Midbrain (tissue), 1 donor: ENCODE data around the gene HIP1.
A peak's percentile ranks its signal among the peaks of the same experiment; 100 is the strongest.
"Not testable (repeated sequence)": the region's sequence is repeated elsewhere in the genome, so short reads cannot be mapped to it uniquely, and the experiment has no call there.

Experiments used
- DNase-seq: peaks from one replicate; lab custom pipeline; 2025; lab: John Stamatoyannopoulos, UW

The HIP1 gene

DNA sequence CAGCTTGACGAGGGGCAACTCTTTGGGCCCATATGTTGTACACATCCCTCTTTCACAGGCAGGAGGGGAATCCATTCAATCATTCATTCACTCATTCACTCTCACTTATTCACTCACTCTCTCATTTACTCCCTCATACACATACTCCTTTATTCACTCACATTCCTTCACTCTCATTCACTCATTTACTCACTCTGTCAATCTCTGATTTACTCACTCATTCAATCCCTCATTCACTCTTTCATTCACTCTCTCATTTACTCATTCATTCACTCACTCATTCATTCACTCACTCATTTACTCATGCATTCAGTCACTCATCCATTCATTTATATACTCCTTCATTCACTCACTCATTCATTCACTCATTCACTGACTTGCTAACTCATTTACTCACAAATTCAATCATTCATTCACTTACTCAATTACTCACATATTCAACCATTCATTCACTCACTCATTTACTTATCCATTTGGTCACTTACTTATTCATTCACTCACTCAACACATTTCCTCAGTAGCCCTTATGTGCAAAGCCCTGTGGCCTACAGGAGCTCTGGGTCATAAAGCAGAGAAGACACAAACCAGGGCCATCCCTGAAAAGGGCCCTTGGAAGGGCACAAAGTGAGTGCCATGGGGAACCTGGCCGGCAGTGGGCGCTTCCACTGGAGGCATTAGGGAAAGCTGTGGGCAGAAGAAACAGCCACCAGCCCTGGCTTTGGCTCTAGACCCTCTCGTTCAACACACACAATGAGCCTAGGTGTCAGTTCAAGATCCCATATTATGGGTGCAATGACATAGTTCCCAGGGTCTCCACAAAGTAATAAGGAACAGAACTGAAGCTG lies 26.0 kb downstream of the HIP1 start:
- no peak for DNase-seq

DNA sequence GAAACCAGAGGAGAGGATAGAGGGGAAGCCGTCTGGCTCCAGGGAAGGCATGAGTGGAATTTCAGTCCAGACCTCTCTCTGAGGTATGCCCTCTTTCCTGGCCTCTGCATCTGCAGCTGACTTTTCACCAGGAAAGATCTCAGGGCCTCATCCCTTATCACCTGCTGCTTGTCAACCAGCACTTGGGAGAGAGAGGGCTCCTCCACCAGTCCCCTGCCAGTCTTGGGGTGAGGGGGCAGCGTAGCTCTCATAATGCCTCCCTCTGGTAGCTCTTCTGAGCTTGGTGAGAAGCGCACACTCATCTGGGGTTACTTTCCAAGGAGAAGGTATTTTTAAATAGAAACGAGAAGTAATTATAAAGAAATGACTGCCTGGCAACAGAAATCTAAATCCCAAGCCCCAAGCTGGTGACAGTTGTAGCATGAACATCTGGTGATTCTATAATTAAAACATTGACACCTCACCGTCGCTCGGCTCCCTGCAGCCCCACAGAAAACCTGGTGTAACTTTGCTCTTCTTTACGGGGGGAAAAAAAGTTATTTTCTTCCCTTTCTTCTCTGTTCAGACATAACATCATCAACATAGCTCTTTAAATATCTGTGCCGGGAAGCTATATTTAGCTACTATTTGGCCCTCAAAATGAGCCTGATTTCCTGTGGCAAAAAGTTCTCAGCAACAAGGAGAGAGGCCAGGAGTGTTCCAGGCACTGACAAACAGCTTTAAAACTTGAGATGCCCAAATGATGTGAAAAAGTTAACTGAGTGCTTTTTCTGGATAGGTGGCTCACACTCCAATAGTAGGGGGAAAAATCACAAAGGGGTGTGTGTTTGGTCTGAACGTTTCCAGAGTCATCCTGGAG lies 26.9 kb downstream of the HIP1 start:
- DNase-seq, result no peak

DNA sequence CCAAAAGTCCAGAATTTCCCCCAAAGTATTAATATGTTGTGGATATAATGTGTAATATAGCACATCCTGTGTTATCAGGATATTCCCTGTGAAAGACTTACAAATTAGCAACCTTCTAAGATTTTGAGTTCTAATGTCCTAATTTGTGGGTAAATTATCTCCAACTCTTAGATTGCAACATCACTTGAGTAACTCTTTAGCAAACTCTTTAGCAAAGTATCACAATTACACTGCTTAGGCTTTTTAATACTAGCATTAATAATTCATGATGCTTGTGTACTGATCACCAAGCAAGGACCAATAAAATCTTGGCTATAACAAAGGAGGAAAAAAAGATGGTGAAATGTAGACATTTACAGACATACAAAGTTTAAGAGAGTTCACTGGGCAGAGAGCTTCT lies 27.7 kb downstream of the HIP1 start:
- DNase-seq, result no peak

DNA sequence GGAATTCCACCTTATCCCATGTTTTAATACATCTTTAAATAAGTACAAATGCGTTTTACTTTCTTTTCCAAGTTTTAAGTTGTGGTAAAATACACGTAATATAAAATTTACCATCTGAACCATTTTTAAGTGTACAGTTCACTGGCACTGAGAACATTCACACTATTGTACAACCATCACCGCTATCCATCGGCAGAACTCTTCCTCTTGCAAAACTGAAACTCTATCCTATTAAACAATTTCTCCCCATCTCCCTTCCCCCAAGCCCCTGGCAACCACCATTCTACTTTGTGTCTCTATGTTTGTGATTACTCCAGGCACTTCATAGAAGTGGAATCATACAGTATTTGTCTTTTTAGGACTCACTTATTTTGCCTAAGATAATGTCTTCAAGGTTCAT lies 33.8 kb downstream of the HIP1 start:
- DNase-seq, result no peak

DNA sequence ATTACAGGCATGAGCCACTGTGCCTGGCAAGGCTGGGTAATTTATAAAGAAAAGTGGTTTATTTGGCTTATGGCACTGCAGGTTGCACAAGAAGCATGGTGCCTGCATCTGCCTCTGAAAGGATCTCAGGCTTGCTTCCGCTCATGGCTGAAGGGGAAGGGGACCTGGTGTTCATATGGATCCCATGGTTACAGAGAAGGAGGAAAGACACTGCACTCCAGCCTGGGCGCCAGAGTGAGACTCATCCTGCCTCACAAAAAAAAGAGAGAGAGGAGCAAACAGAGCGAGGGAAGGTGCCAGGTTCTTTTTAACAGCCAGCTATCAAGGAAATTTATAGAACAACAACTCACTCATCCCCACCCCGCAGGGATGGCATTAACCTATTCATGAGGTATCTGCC lies 36.2 kb downstream of the HIP1 start:
- no peak for DNase-seq

DNA sequence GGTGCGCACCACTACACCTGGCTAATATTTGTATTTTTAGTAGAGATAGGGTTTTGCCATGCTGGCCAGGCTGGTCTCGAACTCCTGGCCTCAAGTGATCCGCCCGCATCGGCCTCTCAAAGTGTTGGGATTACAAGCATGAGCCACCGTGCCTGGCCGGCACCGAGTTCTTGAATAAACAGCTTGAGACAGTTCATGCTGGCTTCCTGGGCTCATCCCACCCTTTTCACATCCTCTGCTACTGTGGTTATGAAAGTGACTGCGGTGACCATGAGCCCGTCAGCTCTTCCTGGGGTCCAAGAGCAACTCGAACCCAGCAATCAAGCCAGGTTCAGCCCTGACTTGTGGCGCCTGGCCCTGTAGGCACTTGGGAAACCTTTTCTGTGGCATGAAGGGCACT lies 38.7 kb downstream of the HIP1 start:
- DNase-seq, result no peak

DNA sequence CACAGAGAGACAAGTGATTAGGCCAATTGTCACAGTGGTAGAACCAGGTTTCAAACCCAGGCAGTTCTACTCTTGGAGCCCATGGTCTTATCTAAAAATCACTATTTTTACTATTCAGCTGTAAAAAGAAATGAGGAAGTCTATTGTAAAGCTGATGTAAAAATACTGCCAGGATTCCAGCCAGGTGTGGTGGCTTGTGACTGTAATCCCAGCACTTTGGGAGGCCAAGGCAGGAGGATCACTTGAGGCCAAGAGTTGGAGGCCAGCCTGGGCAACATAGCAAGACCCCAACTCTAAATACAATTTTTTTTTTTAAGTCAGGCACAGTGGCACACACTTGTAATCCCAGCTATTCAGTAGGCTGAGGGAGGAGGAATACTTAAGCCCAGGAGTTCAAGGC lies 40.4 kb downstream of the HIP1 start:
- no peak for DNase-seq

DNA sequence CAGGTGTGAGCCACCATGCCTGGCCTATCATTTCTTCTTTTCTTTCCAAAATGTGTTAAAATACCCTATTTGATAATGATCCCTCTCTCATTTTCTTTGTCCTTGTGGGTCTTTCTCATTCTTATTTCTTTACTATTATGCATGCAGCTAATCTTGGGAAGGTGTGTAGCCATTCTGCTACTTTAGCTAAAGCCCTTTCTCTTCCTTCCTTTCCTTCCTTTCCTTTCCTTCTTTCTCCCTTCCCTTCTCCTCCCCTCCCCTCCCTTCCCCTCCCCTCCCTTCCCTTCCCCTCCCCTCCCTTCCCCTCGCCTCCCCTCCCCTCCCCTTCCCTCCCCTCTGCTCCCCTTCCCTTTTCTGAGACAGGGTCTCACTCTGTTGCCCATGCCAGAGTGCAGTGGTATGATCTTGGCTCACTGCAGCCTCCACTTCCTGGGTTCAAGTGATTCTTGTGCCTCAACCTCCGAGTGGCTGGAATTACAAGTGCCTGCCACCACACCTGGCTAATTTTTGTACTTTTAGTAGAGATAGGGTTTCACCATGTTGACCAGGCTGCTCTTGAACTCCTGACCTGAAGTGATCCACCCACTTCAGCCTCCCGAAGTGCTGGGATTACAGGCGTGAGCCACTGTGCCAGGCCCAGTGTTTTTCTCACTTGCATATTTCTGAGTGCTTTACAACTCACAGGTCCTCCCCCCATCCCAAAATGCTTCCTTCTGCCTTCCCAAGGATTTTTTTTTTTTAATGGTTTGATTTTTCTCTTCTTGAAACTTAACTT lies 42.3 kb downstream of the HIP1 start:
- DNase-seq, result no peak

DNA sequence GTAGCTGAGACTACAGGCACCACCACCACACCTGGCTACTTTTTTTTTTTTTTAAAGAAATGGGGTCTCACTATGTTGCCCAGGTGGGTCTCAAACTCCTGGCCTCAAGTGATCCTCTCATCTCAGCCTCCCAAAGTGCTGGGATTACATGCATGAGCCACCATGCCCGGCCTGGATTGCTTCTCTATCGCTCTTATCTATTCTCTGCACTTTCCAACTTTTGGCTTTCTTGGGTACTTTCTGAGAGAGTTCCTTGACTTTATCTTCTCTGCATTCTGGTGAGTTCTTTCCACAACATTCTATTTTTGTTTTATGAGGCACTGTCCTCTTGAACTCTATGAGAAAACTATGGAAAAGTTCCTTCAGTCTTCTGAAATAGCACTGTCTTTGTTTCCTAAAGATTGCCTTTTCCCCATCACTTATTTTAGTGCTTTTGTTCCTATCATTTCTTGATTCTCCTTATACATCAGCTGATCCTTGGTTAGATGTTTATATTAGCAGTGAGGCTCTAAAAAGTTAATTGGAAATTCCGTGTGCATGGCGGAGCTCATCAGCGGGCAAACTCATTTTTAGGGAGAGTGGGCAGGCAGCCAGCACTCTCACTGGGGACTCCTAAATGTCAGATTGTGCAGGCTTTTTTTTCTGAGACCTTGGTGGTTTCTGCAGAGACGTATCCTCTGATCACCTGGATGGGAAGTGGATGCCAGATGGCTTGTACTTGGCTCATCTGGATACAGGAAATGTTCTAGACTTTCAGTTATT lies 43.9 kb downstream of the HIP1 start:
- DNase-seq, result no peak

DNA sequence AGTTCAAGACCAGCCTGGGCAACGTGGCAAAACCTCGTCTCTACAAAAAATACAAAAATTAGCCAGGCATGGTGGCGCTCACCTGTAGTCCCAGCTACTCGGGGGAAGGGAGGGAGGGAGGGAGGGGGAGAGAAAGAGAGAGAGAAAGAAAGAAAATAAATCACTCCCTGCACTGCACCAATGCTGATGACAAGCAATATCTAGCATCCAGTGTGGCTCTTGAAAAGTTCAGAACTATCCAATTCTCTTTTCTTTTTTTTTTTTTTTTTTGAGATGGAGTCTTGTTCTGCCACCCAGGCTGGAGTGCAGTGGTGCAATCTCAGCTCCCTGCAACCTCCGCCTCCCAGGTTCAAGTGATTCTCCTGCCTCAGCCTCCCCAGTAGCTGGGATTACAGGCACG lies 45.1 kb downstream of the HIP1 start:
- DNase-seq, result not testable (repeated sequence)

DNA sequence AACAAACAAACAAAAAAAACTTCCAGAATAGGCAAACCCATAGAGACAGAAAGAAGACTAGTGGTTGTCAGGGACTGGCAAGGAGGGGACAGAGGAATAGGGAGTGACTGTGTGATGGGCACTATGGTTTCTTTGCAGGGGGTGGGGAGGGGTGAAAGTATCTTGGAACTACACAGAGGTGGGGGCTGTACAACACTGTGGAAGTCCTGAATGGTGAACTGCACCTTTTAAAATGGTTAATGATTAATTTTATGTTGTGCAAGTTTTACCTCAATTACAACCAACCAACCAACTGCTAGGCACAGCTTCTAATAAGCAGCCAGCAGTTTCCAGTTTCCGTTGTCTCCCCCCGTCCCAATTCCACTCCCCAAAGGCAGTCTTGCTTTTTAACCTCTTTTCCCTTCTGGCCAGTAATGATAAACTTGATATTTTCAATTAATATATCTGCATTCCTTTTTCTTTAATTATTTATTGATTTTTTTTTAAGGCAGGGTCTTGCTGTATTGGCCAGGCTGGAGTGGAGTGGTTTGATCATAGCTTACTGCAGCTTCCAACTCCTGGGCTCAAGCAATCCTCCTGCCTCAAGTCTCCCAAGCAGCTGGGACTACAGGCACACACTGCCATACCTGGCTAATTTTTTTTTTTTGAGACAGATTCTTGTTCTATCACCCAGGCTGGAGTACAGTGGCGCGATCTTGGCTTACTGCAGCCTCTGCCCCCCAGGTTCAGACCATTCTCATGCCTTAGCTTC lies 46.8 kb downstream of the HIP1 start:
- no peak for DNase-seq

DNA sequence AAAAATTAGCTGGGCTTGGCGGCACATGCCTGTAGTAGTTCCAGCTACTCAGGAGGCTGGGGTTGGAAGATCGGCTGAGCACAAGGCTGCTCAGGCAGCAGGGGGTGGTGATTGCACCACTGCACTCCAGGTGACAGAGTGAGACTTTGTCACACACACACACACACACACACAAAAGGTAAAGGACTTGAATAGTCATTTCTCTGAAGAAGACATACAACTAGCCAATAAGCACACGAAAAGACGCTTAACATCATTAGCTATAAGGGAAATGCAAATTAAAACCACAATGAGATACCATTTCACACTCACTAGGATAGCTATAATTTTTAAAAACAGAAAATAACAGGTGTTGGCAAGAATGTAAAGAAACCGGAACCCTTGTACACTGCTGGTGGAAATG lies 48.6 kb downstream of the HIP1 start:
- DNase-seq, result no peak

DNA sequence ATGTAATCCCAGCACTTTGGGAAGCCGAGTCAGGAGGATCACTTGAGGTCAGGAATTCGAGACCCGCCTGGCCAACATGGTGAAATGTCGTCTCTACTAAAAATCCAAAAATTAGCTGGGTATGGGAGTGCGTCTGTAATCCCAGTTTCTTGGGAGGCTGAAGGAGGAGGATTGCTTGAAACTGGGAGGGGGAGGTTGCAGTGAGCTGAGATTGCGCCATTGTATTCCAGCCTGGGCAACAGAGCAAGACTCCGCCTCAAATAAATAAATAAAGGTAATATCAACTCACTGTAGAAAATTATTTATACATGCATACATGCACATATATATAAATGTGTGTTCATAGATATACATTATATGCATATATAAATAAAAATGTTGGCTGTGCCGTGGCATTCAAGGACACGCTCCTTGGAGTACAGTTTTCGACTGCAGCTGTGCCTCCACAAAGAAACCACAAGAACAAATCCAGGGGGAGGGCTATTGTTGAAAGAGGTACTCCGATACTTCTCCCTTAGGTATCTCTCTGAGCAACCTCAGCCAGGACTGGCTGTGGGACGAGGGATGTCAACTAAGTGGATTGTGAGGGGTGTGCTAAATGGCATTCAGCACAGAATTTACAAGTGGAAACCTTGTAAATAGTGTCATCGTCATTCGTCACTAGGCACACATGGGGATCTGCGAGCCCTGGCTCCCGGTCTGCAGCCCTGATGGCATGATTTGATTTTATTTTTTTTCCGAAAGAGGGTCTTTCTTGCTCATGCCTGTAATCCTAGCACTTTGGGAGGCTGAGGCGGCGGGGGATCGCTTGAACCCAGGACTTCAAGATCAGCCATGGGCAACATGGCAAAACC lies 49.3 kb downstream of the HIP1 start:
- DNase-seq, result no peak

DNA sequence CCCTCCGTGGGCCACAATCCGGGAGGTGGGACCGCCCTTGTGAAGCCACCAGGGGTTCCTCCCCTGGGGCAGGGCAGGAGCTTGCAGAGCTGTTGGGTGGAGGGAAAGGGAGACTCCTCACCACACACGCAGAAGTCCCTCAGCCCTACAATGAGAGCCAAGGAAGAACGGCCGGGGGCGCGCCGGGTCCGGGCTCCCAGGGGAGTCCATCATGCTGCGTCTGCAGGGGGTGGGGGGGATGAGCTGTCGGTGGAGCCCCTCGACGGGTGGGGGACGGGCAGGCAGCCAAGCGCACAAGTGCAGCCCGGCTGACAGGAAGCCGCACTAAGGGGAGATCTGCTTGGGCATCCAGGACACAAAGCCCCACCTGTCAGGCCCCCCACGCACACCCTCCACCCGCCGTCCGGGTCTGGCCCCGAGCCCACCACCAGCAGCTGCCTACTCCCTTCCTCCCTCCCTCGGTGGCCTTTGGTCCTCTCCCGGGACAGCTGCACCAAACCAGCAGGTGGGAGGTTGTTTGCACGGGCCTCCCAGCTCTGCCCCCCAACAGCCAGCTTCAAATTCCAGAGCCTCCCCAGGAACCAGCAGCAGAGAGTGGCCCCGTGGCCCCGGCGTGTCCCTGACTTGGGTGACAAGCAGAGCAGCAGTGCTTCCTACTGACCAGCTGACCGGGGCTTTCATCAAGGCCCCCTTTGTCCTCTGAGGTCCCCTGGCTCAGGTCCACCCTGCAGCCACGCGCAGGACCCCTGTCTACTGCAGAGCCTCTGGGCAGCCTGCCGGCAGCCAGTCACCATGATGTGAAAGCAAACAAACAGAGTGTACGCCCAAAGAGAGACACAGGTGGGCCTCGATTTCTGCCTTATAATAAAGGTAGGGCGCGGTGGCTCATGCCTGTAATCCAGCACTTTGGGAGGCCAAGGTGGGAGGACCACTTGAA lies 50.3 kb downstream of the HIP1 start:
- peak; percentile 91 for DNase-seq

DNA sequence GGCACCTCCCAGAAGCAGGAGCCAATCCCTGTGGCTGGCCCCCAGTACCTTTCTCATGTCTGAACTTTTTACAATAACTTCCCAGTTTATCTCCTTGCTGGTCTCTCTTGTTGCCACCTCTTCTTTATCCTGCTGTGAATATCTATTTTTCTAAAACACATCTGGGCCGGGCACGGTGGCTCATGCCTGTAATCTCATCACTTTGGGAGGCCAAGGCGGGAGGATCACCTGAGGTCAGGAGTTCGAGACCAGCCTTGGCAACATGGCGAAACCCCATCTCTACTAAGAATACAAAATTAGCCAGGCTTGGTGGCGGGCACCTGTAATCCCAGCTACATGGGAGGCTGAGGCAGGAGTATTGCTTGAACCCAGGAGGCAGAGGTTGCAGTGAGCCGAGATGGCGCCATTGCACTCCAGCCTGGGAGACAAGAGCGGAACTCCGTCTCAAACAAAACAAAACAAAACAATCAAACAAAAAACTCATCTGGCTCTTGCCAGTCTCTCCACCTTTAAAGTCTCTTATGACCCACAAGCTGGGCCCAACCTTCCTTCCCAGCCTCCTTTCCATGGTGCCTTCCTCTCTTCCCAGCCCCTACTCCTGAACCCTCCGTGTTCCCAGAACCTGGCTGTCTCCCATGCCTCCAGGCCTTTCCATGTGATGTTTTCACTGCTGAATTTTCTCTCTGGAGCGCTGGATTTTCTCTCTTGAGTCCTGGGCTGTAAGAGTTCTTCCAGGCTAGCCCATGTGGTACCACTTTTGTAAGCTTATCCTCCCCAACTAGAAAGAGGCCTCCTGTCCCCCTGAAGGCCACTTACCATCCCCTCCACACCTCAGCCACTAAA lies 51.3 kb downstream of the HIP1 start:
- peak; percentile 17 for DNase-seq

DNA sequence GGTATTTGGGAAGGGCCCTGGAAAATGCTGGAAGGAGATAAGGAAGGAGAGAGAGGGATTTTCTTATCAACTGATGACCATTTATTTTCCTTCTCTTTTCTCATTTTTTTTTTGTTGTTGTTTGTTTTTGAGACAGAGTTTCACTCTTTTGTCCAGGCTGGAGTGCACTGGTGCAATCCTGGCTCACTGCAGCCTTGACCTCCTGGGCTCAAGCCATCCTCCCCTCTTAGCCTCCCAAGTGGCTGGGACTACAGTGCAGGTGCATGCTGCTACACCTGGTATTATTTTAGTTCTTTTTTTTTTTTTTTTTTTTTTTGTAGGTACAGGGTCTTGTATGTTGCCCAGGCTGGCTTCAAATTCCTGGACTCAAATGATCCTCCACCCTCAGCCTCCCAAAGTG lies 52.2 kb downstream of the HIP1 start:
- DNase-seq, result no peak

DNA sequence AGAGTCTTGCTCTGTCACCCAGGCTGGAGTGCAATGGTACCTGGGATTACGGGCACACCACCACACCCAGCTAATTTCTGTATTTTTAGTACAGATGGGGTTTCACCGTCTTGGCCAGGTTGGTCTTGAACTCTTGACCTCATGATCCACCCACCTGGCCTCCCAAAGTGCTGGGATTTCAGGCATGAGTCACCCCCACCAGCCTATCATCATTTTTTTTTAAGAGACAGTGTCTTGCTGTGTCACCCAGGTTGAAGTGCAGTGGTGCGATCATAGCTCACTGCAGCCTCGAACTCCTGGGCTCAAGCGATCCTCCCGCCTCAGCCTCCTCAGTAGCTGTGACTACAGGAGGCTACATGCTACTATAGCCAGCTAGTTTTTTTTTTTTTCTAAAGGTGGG lies 56.7 kb downstream of the HIP1 start:
- not testable (repeated sequence) for DNase-seq

DNA sequence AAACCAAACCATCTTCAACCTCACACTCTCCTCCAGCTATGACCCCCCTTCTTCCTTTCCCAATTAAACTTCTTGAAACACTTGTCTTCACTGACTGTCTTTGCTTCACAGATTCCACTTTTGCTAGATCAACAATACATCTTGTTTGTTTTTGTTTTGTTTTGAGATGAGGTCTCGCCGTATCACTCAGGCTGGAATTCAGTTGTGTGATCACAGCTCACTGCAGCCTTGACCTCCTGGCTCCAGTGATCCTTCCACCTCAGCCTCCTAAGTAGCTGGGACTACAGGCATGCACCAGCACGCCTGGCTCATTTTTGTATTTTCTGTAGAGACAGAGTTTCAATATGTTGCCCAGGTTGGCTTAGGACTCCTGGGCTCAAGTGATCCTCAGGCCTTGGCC lies 59.7 kb downstream of the HIP1 start:
- no peak for DNase-seq
